Activated CD4-positive, alpha-beta T cell treated with anti-CD3 and anti-CD28 coated beads, Interleukin-2, amount 50 U/mL, for 1 hour (primary cell): Measurements from ENCODE around the gene GALR2.
"Not testable (repeated sequence)": the region's sequence is repeated elsewhere in the genome, so short reads cannot be mapped to it uniquely, and the experiment has no call there.

Experiments
- DNase-seq: peaks from one replicate; pipeline ENCODE4 v3.0.0-alpha.2; 2020

The GALR2 gene

DNA sequence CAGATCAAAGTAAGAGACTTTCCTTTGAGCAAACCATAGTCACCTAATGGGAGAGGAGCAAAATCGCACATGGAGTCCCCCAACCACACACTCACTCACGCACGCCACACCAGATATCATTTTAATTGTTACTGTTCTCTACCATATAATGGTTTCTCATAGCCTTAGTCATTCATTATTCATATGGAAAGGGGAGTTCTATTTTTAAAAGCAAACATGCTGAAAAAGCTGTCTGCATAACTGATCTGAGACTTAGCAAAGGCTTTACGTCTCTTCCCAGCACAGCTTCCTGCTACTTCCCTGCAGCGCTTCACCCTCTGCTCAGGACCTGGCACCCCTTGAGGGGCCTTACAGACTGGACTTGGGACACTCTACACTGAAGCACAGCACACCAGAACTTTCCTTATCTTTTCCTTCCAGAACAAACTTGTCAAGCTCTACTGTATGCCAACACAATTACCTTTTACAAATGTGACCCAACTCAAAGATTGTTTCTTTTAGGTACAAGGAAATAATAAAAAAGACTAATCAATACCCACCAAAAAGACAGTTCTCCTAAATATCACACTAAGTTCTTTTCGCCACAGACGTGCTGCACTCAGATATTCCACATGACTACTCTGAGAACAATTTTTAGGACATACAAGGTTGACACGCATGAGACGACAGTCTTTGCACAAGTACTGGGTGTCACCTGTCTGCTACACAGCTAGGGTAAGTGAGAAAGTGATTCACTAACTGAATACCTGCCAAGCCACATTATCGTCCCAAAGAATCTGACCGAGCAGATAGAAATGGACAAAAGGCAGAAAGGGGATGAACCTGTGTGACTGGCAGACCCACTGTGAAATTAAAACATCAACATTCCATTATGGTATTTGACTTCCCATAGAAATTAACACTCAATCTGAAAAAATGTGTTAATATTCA lies 23.8 kb upstream of the GALR2 start:
- DNase-seq, result no peak

DNA sequence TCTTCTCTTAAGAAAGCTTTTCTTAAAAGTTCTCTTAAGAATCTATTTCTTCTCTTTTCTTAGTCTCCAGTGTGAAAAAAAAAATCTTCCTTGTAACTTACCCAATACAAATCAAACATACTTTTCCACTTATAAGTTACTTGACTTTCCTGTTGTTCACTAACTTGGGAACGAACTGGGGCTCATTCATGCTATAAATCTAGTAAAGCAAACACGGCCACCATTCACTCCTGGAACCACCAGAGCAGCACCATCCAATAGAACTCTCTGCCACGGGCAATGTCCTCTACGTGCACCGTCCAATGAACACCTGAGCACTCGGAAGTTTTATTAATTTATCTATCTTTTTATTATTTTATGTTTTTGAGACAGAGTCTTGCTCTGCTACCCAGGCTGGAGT lies 23.0 kb upstream of the GALR2 start:
- no peak for DNase-seq

DNA sequence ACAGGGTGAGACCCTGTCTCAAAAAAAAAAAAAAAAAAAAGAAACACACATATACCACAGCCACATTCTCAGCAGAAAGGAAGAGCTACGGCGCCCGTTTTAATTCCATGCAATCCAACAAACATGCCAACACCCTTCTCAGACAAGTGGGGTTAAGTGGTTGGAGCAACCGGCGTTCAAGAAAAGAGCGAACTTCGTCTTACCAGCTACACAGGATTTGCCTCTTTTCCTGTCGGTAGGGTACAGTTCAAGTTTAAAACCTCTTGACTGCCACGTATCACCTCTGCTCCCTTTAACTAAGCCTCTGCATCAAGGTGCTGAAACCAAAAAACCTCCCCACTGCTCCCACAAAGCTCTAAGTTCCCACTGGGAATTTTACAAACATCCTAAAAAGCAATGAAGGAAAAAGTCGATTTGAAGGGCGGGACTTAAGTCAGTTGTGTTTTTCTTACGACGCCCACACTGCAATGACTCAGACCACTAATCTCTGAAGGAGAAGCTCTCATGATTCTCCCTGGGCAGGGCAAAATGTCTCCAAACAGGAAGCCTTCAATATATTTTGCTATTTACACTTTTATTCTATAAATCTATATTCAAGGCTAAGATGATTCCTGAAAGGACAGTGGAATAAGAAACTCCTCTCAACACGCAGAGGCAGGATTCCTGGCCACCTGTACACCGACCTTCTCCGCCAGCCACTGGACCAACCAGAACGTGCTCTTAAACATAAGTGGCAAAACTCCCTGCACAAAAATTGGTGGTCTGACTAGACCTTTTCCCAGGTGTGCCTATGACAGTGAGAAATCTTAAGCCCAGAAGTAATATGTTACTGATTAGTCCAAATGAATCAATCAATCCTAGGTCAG lies 21.1 kb upstream of the GALR2 start:
- DNase-seq, result no peak

DNA sequence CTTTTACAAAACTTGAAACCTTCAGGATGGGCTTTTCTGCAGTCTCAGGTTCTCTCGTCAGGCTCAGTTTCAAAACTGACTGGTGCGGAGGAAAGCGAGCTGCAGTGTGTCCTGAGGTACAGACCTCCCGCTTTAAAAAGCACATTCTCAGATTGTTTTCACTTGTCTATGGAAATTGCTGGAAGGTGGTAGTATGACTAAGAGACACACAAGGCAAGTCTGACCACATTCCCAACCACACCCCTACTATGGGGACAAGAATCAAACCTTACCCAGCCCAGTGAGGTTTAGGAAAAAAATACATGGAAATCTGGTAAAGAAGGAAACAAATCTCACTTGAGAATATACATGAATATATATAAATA lies 20.5 kb upstream of the GALR2 start:
- DNase-seq, result no peak

DNA sequence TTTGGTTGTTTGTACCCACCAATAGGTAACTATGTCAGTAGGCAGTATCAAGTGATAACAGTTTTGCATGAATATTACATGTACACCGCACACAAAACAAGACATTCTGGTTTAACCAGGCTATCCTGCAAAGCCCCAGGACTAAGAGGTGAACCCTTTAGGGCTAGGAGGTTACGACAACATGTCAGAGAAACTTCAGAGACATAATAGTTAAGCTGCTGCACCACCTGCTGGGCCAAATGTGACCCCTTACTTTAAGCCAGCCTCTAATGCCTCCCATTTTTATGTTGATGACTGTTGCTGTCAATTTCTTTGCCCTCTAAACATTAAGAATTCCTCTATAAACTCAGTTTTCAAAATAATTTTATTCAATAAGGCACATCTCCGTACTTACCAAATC lies 17.7 kb upstream of the GALR2 start:
- DNase-seq, result no peak

DNA sequence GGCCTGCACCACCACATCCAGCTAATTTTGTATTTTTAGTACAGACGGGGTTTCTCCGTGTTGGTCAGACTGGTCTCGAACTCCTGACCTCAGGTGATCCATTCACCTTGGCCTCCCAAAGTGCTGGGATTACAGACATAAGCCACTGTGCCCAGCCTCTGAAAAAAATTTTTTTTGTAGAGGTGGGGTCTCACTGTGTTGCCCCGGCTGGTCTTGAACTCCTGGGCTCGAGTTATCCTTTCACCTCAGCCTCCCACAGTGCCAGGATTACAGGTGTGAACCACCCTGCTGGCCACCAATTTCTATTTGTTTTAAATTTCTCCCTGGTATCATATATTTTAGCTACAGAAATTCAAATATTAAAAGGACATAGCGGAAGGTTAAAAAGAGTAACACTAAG lies 16.3 kb upstream of the GALR2 start:
- DNase-seq, result not testable (repeated sequence)

DNA sequence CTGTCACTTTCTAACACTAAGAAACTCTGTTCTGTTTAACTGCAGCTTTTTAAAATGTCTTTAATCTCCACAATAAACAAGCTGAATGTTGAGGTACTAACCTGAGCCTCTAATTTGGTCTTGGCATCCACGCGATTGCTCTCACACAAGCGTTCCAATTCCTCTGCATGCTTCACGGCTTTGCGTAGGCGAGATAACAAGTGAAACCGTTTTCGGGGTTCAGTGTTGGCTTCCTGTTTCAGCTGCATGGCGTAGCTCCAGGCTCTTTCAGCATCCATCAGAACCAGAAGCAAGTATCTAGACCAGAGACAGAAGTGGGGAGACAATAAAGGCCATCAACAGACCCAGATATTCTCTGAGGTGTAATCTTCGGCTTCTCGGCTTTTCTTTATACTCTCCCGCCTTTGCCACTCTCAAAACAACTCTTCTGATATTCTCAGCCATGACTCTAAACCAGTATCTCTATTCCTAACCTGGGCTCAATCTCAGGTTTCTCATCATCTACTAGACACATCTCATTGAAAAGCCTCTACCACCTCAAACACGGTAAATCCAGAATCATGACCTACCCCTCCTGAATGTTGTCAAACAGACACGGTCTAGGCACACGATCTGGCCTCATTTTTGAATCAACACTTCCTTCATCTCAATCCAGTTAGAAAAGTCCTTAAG lies 10.6 kb upstream of the GALR2 start:
- DNase-seq, result peak; percentile 34

DNA sequence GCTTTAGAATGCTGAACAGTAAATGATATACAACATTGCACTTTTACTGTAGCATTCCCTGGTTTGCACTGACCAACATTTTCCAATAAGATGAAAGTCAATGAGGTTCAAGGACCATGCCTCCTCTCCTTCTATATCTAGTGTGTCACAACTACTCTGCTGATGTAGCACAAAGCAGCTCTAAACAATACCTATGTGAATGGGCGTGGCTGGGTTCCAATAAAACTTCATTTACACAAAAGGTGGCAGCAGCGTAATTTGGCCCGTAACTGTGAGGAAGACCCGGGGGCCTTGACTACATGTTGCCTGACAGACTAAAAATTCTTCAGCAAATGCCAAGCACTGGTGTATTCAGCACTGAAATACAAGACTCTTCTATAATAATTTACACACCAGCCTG lies 8.8 kb upstream of the GALR2 start:
- DNase-seq, result no peak

DNA sequence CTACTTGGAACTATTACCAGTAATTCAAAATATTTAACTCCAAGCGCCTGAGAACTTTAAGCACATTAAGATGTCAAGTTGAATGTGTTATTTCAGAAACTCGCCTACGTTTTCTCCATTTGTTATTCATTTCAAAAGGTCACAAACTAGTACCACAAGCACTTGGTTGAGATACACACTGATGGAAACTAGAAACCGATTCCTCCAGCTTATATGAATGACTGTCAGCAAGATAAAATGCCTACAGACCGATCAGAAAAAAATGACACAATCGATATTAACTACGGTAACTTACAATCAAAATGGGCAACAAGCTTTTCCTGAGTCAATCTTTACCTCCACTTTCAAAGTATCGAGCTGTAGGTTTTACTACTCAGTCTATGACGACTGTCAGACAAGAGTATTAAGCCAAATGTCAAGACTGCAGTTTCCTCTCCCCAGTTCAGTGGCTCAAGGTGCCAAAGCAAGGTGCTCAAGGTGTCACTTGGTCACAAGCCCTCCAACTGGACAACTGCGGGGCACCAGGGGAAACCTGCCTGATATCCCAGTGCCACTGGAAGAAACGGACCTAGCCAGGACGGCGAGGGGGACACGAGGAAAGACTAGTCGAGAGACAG lies 2.9 kb upstream of the GALR2 start:
- no peak for DNase-seq

DNA sequence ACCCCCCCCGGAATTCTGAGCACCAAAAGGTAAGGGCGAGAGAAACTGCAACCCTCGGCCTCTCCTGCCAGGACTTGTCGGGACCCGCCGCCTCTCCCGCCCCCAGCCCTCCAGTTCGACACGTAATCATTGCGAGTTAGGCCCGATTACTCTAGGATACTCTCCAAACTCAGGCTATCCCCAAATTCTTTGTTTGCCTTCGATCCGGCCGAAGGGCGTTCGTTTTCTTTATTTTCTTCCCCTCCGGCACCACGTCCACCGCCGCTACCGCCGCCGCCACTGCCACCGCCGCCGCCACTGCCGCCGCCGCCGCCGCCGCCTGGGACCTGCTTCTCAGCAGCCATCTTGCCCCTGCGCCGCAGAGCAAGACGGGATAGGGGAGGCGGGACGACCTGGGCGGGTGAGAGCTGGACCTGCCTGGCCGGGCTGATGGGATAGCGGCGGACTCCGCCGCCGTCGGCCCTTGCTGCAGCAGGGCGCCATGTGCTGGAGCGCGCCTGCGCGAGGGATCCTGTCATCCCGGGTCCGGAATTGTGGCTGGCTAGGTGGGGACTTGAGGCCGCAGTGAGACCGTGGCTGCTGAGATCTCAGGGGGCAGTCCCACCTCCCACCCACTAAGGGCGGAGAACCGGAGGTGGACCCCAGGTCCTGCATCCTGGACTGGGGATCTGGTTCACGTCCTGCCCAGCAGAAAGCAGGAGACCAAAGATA lies 2.3 kb upstream of the GALR2 start, which contains the start of gene SRP68:
Gene SRP68 (minus strand): TSS at position 370 of the 711 bp plus-strand sequence. CDS start 26 bp downstream, at position 344.
- DNase-seq, result peak; percentile 81

DNA sequence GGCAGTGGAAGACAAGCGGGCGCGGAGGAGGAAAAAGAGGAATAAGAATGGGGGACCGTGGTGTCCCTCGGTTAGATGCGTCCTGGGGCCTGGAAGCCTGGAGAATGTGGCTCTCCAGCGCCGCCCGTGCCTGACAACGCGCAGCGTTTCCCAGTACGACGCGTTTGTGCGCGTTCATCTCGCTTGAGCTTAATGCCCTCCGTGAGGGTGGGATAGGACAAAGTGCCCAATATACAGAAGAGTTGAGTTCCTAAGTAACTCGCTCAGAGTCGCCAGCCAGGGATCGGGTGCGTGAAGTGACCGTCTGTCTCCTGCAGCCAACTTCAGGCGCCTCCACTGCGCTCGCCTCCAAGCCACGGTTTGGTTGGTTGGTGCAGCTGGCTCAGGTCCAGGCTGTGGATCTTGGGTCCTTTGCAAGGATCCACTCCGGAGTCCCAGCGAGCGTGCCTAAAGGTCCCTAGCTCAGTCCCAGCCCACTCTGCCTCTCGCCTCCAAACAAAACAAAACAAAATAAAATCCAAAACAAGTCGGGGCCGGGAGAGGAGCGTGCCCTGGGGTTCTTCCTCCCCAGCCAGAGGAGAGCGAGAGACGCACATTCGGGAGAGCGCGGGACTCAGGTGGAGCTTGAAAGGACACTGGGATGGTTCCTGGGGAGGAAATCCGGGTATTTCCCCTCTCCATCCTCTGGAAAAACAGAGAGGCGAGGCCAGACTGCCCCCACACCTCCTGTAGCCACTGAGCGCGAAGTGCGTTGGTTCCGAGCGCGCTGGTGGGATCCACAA lies 974 bp downstream of the GALR2 start:
- DNase-seq, result no peak

DNA sequence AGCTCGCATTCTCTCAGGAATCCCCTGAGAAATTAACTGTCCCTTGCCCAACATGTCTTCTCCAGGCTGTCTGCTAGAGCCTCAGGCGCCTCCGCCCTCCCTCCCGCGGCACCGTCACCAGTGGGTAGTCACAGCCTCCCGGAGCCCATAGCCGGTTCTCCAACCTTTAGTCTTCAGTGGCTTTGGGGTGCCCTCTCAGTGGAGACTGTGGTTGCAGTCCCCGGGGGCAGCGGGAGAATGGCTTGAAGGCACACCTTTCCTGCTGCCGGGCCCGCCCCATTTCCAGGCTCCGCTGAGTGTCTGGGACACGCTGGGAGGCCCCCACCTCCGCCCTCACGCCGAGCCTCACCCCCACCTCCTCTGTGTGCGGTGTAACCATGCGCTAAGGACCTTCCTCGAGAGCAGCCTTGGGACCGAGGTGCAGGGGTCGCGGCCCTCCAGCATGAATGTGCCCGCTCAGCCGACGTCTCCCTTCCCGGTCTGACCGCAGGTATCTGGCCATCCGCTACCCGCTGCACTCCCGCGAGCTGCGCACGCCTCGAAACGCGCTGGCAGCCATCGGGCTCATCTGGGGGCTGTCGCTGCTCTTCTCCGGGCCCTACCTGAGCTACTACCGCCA lies 1.7 kb downstream of the GALR2 start:
- DNase-seq, result no peak

DNA sequence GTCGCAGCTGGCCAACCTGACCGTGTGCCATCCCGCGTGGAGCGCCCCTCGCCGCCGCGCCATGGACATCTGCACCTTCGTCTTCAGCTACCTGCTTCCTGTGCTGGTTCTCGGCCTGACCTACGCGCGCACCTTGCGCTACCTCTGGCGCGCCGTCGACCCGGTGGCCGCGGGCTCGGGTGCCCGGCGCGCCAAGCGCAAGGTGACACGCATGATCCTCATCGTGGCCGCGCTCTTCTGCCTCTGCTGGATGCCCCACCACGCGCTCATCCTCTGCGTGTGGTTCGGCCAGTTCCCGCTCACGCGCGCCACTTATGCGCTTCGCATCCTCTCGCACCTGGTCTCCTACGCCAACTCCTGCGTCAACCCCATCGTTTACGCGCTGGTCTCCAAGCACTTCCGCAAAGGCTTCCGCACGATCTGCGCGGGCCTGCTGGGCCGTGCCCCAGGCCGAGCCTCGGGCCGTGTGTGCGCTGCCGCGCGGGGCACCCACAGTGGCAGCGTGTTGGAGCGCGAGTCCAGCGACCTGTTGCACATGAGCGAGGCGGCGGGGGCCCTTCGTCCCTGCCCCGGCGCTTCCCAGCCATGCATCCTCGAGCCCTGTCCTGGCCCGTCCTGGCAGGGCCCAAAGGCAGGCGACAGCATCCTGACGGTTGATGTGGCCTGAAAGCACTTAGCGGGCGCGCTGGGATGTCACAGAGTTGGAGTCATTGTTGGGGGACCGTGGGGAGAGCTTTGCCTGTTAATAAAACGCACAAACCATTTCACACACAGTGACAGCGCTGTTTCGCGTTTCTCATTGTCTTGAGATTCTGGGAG lies 2.4 kb downstream of the GALR2 start:
- peak; percentile 47 for DNase-seq

DNA sequence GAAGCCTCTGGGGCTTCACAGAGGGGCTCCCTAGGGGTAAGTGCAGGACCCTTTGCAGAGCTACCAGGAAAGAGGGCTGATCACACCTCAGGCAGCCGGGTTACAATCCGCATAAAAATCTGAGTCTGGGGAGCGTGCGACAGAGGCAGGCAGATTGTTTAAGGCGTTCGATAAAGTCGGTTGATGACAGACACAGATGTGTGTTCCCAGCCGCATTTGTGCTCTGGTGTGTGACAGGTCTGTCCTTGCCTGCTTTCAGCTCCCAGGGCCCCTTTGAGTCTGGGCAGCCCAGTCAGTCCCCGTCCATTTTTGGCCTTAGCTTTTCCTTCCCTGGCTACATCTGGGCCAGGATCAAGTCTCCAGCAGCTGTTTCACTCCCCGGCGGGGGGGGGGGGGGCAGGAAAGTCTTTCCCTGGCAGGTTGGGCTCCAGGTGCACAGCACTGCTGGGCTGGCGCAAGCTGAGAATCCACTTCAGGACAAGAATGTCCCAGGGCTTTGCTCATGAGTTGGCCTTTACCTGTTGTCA lies 3.1 kb downstream of the GALR2 start:
- DNase-seq, result no peak

DNA sequence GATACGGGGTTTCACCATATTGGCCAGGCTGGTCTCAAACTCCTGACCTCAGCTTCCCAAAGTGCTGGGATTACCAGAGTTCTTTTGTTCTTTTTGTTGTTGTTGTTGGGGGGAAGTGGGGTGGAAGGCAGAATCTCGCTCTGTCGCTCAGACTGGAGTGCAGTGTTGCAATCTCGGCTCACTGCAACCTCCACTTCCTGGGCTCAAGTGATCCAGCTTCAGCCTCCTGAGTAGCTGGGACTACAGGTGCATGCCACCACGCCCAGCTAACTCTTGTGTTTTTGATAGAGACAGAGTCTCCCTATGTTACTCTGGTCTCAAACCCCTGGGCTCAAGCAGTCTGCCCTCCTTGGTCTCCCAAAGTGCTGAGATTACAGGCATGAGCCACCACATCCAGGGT lies 3.8 kb downstream of the GALR2 start:
- not testable (repeated sequence) for DNase-seq

DNA sequence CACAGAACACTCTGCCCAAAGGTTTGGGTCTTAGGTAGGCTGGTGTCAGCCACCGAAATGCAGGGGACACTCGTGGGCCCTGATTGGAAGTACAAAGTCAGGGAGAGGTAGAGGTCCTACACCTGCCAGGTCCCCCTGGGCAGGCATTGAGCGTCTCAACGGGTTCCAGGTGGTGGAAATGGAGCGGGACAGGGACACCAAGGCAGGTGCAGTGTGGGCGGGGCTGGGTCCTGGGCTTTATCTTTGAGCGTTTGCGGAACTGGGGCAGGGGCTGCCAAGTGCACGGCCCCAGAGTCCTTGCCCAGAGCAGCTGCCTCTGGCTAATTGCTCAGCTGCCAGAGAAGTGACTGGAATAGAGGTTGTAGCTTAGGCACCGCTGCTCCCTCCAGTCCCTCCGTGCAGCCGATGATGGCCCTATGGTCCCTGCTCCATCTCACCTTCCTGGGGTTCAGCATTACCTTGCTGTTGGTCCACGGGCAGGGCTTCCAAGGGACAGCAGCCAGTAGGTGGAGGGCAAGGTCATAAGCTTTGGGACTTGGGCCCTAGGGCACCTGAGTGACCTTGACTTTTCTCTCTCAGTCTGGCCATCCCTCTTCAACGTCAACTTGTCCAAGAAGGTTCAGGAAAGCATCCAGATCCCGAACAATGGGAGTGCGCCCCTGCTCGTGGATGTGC lies 4.4 kb downstream of the GALR2 start, which contains the start of gene ZACN:
Gene ZACN (plus strand): TSS at position 323 of the 675 bp plus-strand sequence. CDS start 83 bp downstream, at position 406.
- DNase-seq, result no peak

DNA sequence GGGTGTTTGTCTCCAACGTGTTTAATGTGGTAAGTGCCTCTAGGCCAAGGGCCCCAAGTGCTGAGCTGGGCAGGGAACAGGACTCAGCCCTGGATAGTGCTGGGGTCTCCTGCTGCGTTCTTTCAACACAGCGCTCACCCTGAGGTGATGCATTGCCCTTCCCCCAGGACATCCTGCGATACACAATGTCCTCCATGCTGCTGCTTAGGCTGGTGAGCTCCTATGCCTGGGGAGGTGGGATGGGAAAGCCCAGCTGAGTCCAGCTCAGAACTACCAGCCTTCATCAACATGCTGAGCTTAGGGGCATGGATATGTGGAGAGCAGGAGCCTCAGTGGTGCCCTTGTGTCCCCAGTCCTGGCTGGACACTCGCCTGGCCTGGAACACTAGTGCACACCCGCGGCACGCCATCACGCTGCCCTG lies 5.0 kb downstream of the GALR2 start:
- DNase-seq, result no peak

DNA sequence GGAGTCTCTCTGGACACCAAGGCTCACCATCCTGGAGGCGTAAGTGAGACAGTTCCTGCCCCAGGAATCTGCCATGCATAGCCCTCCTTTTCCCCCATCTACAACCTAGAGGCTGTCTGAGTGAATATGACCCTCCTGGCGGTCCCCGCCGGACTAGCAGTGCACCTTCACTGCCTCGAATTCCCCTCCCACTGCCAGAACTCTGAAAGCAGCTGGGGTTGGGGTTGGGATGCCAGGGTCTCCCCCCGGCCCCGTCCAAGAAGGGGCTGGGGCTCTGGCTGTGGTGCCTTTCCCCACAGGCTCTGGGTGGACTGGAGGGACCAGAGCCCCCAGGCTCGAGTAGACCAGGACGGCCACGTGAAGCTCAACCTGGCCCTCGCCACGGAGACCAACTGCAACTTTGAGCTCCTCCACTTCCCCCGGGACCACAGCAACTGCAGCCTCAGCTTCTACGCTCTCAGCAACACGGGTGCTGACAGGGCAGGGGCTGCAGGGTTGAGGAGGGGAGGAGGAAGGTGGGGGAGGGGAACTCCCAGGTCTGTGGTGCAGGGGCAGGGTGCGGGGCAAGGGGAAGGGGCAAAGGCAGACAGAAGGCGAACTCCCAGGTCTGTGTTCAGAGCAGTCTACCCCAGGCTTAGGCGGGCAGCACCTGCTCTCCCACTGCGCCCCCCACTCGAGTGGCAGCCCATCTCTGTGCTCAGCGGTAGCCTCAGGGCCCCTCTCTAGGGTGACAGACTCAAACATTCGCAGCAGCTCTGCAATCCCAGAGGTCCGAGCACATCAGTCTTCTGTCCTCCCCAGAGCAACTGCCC lies 5.6 kb downstream of the GALR2 start:
- no peak for DNase-seq
